HG02870 (cell line): ENCODE results near the gene FHIP2A.
A peak's percentile ranks its signal among the peaks of the same experiment; 100 is the strongest.
"Not testable (repeated sequence)": the region's sequence is repeated elsewhere in the genome, so short reads cannot be mapped to it uniquely, and the experiment has no call there.

Experiments used
- ATAC-seq: cut with Tn5 transposase; IDR thresholded peaks from one replicate; pipeline ENCODE4 v1.9.1; 2021; ENCODE audit warnings: mild to moderate bottlenecking, moderate library complexity; ENCODE audit not compliant: unreplicated experiment

FHIP2A gene

DNA sequence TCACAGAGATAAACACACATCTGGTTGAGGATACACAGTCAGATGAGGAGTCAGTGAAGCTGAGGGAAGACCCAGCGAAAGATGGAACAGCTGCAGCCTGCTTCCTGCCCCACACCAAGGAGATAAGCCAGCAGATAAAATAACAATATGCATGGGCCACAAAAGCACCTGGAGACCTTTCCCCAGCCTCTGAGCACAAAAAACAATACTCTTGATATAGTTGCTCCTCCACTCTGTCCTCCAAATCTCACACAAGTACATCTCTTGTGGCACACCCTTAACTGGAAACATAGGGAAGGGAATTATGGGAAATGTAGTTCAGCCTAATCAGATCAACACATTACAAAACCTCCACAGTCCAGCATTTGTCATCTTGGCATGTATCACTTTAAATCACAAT, 9.7 kb upstream of the FHIP2A start:
- no peak for ATAC-seq

DNA sequence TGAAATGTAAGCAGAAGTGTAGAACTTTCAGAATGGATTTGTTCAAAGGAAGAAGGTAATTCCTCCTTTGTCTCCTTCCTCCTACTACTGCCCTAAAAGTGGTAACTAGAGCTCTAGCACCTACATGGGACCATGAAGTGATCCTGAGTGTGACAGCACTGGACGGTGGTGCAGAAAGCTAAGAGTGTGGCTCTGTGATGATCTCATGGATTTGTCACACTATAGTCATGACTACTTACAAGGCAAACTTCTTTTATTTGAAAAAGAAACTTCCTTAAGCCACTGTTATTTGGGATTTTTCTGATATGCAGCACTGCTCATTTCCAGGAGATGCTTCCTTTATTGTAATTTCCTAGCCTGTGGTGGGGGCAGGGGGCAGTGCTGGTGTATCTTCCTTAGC, 5.8 kb upstream of the FHIP2A start:
- no peak for ATAC-seq

DNA sequence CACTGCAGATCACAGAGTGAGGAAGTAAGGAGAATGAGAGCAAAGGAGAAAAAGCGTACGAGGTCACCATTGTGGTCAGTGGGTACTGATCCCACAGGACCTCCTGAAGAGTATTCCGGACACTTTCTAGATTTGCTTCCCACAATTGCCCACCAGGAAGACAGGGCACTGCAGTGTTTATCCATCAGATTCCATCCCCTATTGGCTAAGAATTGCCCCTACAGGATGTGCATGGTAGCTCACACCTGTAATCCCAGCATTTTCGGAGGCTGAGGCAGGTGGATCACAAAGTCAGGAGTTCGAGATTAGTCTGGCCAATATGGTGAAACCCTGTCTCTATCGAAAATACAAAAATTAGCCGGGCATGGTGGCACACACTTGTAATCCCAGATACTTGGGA, 5.3 kb upstream of the FHIP2A start:
- no peak for ATAC-seq

DNA sequence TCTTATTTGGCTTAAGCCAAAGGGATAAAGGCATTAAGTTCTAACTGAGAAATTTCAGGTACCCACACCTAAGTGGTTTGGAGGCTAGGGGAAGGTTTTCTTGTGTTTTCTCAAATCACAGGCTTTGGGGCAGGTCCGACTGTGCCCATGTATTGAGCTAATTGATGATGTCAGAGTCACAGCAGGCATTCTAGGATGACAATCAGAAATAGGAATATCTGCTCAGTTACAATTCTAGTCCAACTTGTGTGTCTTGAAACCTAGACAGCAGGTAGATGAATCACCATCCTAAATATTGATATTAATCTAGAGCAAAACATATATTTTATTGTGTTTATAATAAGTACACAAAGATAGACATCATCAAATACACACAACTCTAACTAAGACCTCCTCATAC, 2.3 kb upstream of the FHIP2A start:
- ATAC-seq = no peak

DNA sequence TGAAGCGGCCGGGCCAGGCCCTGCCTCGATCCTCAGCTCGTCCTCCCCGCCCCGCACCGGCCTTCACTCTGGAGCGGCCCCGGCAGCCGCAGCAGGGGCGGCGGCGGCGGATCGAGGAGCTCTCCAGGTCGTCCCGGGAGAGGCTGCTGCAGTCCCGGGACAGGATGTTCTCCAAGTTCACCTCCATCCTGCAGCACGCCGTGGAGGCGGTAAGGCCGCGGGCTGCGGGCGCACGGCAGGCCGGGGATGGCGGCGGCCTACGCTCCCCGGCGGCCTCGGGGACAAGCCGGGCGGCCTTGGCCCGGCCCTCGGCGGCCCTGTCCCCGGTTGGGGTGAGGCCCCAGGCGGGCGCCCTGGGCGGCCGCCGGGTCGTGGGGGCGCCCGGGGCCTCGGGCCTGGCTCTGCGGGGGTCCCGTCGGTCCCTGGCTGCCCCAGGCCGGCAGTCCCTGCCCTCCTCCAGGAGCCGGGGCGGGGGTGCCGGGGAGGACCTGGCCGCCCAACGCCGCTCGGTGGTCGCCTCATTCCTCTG, 399 bp downstream of the FHIP2A start:
- peak; percentile 23 for ATAC-seq

DNA sequence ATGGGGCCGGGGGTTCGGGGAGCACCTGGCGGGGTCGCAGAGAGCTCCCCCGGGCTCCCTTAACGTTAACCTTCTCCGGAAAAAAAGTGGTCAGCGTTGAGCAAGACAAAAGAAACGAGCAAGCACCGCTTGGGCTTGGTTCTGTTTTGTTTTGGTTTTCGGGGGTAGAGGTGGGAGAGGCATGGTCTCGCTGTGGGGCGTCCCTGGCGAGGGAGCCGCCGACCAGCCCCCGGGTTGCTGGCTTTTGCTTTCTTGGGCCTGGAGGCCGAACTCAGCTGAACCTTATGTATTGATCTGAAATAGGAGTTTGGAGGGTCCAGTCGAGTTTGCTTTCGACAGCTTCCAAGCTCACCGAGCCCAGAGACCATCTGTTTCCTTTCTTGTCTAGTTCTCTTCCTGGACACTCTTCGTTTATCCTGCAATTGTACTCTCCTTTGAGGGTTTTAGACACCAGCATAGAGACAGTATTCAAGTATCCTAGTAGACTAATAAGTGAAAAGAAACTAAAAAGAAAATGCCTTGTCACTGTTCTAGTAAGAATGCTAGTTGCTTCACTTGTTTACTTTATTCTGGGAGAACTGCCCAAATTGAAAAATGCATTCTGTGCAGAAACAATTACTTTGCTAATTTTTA, 980 bp downstream of the FHIP2A start:
- peak; percentile 19 for ATAC-seq

DNA sequence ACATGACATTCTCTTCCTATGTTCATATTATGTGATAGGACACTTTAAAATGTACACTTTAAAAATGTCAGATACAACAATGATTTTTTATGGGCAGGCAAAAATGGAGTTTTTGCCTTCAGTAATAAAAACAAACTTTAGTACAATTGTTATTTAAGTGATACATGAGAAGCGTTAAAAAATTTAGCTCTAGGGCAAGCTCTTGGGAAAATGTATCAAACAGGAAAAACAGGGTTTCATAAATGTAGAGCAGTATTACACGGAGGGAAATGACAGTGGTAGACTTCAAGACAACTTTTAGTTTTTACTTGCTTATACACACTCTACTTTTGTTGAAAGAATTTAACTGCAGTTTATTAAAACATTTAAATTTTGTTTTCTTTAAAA, 1.5 kb downstream of the FHIP2A start:
- ATAC-seq = no peak

DNA sequence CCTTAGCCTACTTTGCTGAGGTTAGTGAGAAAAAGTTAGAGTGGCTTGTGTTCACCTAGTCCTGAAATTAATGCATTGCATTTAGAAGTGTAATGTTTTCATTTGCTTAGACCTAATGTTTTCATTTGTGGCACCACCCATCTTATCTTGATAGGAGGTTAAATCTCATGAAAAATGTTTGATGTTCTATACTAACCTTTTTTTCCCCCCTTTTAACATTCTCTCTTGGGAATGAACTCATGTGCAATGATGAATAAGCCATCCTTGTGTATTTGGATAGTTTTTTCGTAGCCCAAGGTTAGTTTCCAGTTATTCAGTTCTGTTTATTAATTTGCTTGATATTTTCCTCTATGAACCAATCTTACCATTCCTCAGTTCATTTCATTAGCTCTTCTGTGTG, 2.8 kb downstream of the FHIP2A start:
- ATAC-seq = no peak

DNA sequence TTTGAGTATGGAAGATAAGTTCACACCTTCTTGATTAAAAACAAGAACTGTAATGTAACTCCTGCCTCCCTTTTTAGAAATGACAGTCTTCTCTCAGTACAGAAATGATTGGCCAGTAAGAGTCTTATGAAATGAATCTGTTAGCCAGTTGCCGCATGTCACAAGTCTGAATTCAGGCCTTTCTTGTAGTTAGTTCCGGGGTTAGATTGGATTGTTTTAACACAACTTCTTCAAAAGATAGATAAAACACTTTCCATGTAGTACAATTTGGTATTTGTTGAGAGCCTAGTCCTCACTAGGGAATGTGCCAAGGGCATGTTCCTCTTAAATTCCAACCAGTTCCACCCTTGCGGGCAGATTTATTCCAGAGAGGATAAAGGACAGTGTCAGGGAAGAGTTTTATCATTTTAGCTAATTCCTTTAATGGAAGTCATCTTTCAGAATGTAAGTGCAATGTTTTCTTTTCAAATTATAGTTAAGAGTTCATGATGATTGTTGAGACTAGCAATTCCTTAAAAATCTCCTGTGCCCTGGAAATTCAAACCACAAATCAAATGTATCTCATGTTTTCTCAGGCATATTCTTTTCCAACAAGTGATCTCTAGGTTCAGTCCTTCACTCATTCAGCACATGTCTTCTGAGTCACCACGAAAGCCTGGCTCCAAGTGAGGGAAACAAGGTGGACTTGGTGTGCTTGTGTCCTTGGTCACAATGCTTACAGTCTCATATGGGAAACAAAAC, 4.1 kb downstream of the FHIP2A start:
- peak; percentile 63 for ATAC-seq

DNA sequence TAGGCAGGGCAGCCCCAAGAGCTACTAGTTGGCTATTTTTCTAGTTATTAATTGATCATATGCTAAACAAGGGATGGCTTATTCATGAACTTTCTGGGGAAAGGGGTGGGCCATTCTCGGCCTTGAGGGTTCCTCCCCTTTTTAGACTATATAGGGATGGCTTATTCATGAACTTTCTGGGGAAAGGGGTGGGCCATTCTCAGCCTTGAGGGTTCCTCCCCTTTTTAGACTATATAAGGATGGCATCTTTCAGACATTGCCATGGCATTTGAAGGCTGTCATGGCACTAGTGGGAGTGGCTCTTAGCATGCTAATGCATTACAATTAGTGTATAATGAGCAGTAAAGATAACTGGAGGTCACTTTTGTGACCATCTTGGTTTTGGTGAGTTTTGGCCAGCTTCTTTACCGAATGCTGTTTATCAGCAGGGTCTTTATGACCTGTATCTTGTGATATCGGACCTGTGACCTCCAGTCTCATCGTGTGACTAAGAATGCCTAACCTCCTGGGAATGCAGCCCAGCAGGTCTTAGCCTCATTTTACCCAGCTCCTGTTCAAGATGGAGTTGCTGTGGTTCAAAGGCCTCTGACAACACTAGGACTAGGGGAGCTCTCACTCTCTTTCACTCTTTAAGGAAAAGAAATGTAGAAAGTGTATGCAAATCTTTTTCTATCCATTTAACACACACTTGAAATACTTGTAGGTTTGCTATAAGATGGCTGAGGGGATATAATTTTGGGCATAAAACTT, 7.8 kb downstream of the FHIP2A start:
- ATAC-seq = no peak

DNA sequence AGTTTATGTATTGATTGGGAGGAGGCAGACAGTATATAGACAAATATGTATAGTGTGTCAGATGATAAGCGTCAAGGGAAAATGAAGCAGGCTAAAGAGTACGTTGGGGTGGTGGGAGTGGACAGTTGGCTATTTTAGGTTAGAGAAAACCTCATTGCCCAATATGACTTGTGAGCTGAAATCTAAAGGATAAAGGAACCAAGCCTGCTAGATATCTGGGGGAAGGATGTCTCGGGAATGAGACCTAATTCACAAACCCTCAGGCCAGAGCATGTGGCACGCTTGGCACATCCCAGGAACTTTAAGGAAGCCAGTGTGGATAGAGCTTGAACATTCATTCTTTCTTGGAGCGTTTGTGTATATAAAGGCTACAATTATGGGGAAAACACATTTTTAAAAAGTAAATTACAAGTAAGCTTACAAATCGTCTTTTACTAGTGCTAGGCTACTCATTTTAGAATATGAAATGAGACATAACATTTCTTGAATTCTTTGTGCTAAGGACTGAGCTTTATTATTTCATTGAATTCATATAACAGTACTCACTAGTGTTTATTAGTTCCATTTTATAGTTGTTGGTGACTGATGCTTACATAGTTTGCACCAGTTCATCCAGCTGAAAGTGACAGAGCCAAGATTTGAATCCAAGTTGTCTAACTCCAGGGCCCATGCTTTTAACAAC, 9.7 kb downstream of the FHIP2A start:
- ATAC-seq = no peak

DNA sequence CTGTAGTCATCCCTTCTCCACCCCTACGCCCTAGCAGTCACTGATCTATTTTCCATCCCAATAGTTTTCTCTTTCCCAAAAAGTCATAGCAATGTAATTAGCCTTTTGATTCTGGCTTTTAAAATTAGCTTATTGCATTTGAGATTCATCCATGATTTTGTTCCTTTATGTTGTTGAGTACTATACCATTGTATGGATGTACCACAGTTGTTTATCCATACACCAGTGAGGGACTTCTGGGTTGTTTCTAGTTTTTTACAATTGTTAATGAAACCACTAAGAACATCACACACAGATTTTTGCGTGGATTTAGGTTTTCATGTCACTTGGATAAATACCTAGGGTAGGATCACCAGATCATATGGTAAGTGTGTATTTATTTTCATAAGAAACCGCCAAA, 16.1 kb downstream of the FHIP2A start:
- no peak for ATAC-seq

DNA sequence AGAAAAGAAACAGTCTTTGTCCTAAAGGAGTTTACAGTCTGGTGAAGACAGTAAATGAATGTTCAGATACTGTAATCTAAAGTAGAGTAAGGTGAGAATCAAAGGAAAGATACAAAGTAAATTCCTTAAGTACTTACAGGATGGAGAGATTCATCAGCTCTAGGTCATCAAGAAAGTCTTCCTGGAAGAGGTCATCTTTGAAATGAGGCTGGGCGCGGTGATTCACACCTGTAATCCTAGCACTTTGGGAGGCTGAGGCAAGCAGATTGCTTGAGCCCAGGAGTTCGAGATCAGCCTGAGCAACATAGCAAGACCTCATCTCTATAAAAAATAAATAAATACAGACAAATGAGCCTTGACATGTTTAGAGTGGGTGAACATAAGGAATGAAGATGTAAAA, 18.3 kb downstream of the FHIP2A start:
- ATAC-seq = no peak

DNA sequence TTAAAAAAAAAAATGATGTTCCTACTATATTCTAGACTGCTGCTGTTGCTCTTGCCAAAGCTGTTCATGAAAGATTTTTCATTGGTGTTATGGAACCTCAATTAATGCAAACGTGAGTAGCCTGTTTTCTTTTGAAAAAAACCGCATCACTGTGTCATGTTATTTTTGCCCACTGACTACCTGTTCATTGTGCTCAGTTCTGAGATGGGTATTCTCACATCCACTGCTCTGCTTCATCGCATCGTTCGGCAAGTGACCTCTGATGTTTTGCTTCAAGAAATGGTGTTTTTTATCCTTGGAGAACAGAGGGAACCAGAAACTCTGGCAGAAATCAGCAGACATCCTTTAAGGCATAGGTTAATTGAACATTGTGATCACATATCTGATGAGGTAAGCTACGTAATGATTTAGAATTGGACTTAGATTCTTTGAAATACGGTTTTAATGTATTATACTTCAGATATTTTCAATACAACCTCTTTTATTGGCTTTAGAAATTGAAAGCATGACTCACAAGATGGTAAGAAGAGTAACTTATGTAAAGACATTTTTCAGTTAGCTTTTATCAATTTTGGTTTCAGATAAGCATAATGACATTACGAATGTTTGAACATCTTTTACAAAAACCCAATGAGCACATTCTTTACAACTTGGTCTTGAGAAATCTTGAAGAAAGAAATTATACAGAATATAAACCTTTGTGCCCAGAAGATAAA, 24.6 kb downstream of the FHIP2A start:
- no peak for ATAC-seq

DNA sequence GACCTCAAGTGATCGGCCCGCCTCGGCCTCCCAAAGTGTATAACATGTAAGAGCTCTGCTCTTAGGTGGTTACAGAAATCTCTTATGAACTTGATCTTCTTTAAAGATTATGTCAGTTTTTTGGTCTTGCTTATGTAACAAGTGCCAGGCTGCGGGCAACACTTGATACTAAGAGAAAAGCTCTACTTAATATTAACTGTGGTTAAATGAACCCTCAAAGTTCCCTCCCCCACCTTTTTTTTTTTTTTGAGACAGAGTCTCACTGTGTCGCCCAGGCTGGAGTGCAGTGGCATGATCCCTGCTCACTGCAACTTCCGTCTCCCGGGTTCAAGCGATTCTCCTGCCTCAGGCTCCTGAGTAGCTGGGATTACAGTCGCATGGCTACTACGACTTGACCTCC, 25.9 kb downstream of the FHIP2A start:
- ATAC-seq = not testable (repeated sequence)

DNA sequence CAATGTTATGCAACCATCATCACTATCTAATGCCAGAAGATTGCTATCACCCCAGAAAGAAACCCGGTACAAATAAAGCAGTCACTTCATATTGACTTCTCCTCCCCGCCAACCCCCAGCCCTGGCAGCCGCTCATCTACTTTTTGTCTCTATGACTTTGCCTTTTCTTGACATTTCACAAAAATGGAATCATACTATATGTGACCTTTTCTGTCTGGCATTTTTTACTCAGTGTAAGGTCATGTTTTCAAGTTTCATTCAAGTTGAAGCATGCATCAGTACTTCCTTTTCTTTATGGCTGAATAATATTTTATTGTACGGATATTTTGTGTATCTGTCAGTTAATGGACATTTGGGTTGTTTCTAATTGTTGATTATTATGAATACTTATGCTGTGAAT, 28.1 kb downstream of the FHIP2A start:
- ATAC-seq = no peak

DNA sequence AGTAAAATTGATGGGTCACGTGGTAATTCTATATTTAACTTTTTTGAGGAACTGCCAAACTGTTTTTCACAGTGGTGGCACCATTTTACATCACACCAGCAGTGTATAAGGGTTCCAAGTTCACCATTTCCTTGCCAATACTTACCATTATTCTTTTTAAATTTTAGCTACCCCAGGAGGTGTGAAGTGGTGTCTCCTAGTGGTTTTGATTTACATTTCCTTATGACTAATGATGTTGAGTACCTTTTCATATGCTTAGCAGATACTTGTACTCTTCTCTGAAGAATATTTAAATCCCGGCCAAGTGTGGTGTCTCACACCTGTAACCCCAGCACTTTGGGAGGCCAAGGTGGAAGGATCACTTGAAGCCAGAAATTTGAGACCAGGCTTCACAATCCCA, 28.5 kb downstream of the FHIP2A start:
- no peak for ATAC-seq

DNA sequence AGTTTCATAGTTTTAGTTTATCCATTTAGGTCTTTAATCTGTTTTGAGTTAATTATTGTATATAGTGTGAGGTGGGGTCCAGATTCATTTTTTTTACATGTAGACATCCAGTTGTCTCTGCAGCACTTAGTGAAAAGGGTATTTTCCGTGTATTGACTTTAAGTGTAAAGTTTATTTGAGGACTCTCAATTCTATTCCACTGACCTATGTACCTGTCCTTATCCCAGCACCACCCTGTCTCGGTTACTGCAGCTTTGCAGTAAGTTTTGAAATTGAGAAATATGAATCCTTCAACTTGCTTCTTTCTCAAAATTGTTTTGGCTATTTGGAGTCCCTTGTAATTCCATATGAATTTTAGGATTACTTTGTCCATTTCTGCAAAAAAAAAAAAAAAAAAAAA, 29.8 kb downstream of the FHIP2A start:
- no peak for ATAC-seq

DNA sequence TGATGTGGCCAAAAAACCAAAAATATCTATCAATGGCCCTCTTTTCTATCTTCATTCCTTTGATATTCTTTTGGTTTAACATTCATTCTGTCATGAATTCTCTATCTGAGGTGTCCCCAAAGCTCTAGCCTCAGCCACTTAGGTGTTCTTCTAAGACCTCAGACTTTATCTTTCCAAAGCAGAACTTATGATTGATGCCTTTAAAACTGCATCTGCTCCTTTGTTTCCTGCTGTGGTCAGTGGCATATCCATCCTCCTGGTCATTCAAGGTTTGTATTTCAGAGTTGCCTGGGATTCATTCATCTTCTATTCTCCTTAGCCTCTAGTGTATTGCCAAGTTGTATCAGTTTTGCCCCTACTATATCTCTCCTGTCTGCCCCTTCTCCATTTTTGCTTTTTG, 30.6 kb downstream of the FHIP2A start:
- ATAC-seq = no peak

DNA sequence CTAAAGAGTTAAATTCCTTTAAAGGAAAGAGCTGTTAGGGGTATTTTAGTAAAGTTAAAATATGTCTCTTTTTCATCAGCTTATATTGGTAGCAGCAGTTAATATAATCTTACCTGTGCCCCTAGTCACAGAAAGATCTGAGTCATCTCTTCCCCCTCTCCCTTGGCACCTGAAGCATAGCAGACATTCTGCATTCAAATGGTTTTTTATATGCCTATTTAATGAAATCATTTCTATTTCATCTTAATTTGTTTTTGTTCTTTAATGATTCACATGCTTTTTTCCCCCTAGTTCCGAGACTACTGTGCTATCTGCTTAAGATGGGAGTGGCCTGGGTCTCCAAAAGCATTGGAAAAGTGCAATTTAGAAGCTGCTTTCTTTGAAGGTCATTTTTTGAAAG, 33.3 kb downstream of the FHIP2A start:
- no peak for ATAC-seq
